A673 (cell line): Measurements from ENCODE around the gene QKI.

Experiments
- CTCF ChIP-seq: fragments of 300-800, 200-600 bp; sonication (generic); conservative IDR thresholded peaks from 2 replicates; pipeline ENCODE4 v1.5.1; 2017; ENCODE audit warnings: low read depth, mild to moderate bottlenecking, antibody characterized with exemption, low read length, moderate library complexity, mixed read lengths
- EZH2 ChIP-seq: fragments of 200-600 bp; sonication (generic); IDR thresholded peaks from 2 replicates; pipeline ENCODE4 v1.6.1; 2017; ENCODE audit warnings: borderline replicate concordance, low read depth, mild to moderate bottlenecking, mixed read lengths, antibody characterized with exemption, low read length; ENCODE audit not compliant: poor library complexity, severe bottlenecking

DNA sequence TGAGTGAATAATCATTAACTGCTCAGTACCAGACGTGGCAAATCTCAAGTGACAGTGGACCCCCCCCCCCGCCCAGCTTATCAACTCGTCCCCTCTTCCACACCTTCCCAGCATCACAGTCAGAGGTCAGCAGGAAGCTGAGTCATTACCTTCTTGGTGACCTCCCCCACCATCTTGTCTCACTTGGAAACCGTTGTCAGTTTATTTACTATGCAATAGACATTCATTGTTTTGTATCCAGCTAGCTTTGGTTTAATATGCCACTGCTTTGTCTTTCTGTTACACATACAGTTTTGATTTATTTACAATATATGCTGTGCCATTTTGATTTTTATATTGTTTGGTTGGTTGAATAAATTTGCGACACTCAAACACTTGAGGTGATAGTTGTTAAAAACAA, 158.1 kb downstream of the QKI start:
- TF ChIP-seq CTCF (no peak), EZH2 (no peak)
